IMR-90 (cell line): ENCODE measurements around the gene ID2.
A peak's percentile ranks its signal among the peaks of the same experiment; 100 is the strongest.

Source experiments
- CEBPB ChIP-seq: IDR thresholded peaks from 2 replicates; pipeline ENCODE4 v1.6.1; 2012; ENCODE audit warnings: low read depth, low read length, improper control_type of control experiment
- FOS ChIP-seq: fragments of 150-350 bp; IDR thresholded peaks from 2 replicates; pipeline ENCODE4 v1.6.1; 2016; ENCODE audit warnings: low read depth, low read length
- MAFK ChIP-seq: IDR thresholded peaks from 2 replicates; pipeline ENCODE4 v1.6.1; 2012; ENCODE audit warnings: low read depth, low read length, improper control_type of control experiment
- MXI1 ChIP-seq: IDR thresholded peaks from 2 replicates; pipeline ENCODE4 v1.6.1; 2012; ENCODE audit warnings: low read depth, mild to moderate bottlenecking, low read length, moderate library complexity, borderline replicate concordance
- POLR2A ChIP-seq: IDR thresholded peaks from 2 replicates; pipeline ENCODE4 v1.6.1; 2012; ENCODE audit warnings: mild to moderate bottlenecking, low read depth, low read length
- RAD21 ChIP-seq: IDR thresholded peaks from 2 replicates; pipeline ENCODE4 v1.6.1; 2012; ENCODE audit warnings: low read length, improper control_type of control experiment
- RCOR1 ChIP-seq: IDR thresholded peaks from 2 replicates; pipeline ENCODE4 v1.6.1; 2012; ENCODE audit warnings: mild to moderate bottlenecking, low read length, improper control_type of control experiment; ENCODE audit not compliant: insufficient replicate concordance
- SMC3 ChIP-seq: fragments of 150-350 bp; IDR thresholded peaks from 2 replicates; pipeline ENCODE4 v1.6.1; 2016; ENCODE audit warnings: low read depth, mild to moderate bottlenecking, antibody characterized with exemption, low read length, moderate library complexity
- TF ChIP-seq, protein P1 (sequence below): fragments of 150-350 bp; IDR thresholded peaks from 2 replicates; pipeline ENCODE4 v1.6.1; 2017; ENCODE audit warnings: mild to moderate bottlenecking, antibody characterized with exemption, low read length, low read depth
- TF ChIP-seq, protein P2 (sequence below): conservative IDR thresholded peaks from 2 replicates; pipeline ENCODE4 v1.5.1; 2012; ENCODE audit warnings: mild to moderate bottlenecking, low read depth, low read length, improper control_type of control experiment

DNA sequence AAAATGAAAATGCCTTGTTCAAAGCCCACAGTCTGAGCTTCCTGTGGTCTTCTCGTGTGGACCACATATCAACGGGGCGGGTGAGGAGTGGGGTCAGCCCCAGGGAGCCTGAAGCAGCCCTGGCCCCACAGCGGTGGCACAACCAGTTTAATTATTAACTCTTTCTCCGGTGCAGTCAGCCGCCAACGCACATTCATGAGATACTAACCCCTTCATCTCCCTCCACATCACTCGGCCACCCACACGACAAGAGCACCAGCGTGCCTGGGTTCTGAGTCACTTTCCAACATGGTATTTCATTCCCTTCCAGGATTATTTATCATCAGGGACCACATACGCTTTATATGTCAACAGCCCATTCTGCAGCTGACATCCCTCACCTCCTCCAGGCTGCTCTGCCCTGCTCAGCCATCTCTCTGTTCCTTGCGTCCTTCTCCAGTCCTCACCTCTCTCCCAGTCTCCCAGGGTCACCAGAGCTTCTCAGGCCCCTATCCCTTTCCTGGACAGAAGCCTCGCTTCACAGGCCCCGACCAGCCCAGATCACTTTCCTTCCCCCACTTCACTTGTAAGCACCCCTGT, 48.0 kb upstream of the ID2 start:
- TF ChIP-seq, protein P1, sequence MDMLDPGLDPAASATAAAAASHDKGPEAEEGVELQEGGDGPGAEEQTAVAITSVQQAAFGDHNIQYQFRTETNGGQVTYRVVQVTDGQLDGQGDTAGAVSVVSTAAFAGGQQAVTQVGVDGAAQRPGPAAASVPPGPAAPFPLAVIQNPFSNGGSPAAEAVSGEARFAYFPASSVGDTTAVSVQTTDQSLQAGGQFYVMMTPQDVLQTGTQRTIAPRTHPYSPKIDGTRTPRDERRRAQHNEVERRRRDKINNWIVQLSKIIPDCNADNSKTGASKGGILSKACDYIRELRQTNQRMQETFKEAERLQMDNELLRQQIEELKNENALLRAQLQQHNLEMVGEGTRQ: no peak
- TF ChIP-seq MXI1 (no peak), RCOR1 (peak; percentile 44), FOS (peak; percentile 76), SMC3 (0 out of 2 replicates have a peak, but pooled peaks have one; percentile 2), RAD21 (no peak), CEBPB (peak; percentile 20; the same call in 1 of the 2 replicates), MAFK (no peak), POLR2A (no peak)
- TF ChIP-seq, protein P2, sequence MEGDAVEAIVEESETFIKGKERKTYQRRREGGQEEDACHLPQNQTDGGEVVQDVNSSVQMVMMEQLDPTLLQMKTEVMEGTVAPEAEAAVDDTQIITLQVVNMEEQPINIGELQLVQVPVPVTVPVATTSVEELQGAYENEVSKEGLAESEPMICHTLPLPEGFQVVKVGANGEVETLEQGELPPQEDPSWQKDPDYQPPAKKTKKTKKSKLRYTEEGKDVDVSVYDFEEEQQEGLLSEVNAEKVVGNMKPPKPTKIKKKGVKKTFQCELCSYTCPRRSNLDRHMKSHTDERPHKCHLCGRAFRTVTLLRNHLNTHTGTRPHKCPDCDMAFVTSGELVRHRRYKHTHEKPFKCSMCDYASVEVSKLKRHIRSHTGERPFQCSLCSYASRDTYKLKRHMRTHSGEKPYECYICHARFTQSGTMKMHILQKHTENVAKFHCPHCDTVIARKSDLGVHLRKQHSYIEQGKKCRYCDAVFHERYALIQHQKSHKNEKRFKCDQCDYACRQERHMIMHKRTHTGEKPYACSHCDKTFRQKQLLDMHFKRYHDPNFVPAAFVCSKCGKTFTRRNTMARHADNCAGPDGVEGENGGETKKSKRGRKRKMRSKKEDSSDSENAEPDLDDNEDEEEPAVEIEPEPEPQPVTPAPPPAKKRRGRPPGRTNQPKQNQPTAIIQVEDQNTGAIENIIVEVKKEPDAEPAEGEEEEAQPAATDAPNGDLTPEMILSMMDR: no peak
